GM23338 (cell line): Measurements from ENCODE around the gene SOSTDC1. TPM values are rescaled to one million over a fixed set of nuclear protein-coding genes. Genes with fewer than 3 reads are reported as not detected.
"Not testable (repeated sequence)": the region's sequence is repeated elsewhere in the genome, so short reads cannot be mapped to it uniquely, and the experiment has no call there.

Source experiments
- ATAC-seq: fragments of 200-7000 bp; cut with Tn5 transposase; 3 replicates; pipeline ENCODE4 v1.9.1; 2020
- DNase-seq: peaks from one replicate; pipeline ENCODE4 v3.0.0-alpha.2; 2015; ENCODE audit warnings: low spot score
- H2AFZ ChIP-seq: fragments of 200-600 bp; sonication (generic); 2 replicates; pipeline ENCODE4 v1.8.0; 2016; ENCODE audit warnings: antibody characterized with exemption, mild to moderate bottlenecking, moderate library complexity
- H3F3A ChIP-seq: fragments of 200-600 bp; sonication (generic); replicated peaks from 2 replicates; pipeline ENCODE4 v1.8.0; 2017; ENCODE audit warnings: antibody characterized with exemption, mixed run types, low read depth
- H3K27ac ChIP-seq: fragments of 200-600 bp; sonication (generic); 2 replicates; pipeline ENCODE4 v1.6.1; 2016; ENCODE audit warnings: low read depth
- H3K27me3 ChIP-seq: fragments of 200-600 bp; sonication (generic); 2 replicates; pipeline ENCODE4 v1.8.0; 2016; ENCODE audit warnings: mild to moderate bottlenecking, mixed run types, moderate library complexity; ENCODE audit not compliant: insufficient read depth
- H3K36me3 ChIP-seq: fragments of 200-600 bp; sonication (generic); 2 replicates; pipeline ENCODE4 v1.8.0; 2016; ENCODE audit warnings: mild to moderate bottlenecking; ENCODE audit not compliant: insufficient read depth
- H3K4me1 ChIP-seq: fragments of 200-600 bp; sonication (generic); 2 replicates; pipeline ENCODE4 v1.8.0; 2016; ENCODE audit warnings: mild to moderate bottlenecking, moderate library complexity; ENCODE audit not compliant: insufficient read depth
- H3K4me2 ChIP-seq: fragments of 200-600 bp; sonication (generic); 2 replicates; pipeline ENCODE4 v1.7.1; 2017; ENCODE audit warnings: mixed run types
- H3K4me3 ChIP-seq: fragments of 200-600 bp; sonication (generic); 2 replicates; pipeline ENCODE4 v1.6.1; 2016; ENCODE audit warnings: mixed run types
- H3K79me2 ChIP-seq: fragments of 200-600 bp; sonication (generic); replicated peaks from 2 replicates; pipeline ENCODE4 v1.8.0; 2017; ENCODE audit warnings: mild to moderate bottlenecking; ENCODE audit not compliant: insufficient read depth
- H3K9me2 ChIP-seq: fragments of 200-600 bp; sonication (generic); 2 replicates; pipeline ENCODE4 v1.8.0; 2017; ENCODE audit not compliant: insufficient read depth
- H4K20me1 ChIP-seq: fragments of 200-600 bp; sonication (generic); replicated peaks from 2 replicates; pipeline ENCODE4 v1.8.0; 2017; ENCODE audit warnings: mild to moderate bottlenecking; ENCODE audit not compliant: insufficient read depth
- H3K27ac Mint-ChIP-seq: 2 replicates; pipeline ENCODE4 v1.8.0; 2020; ENCODE audit warnings: inconsistent platforms, mild to moderate bottlenecking, moderate library complexity, mixed read lengths
- H3K27me3 Mint-ChIP-seq: 3 replicates; pipeline ENCODE4 v1.8.0; 2022; ENCODE audit warnings: low read depth, mild to moderate bottlenecking, moderate library complexity, mixed read lengths, inconsistent platforms; ENCODE audit not compliant: insufficient read depth, poor library complexity
- H3K36me3 Mint-ChIP-seq: 3 replicates; pipeline ENCODE4 v1.8.0; 2021; ENCODE audit warnings: low read depth, mild to moderate bottlenecking, inconsistent platforms, moderate library complexity, mixed read lengths
- H3K4me1 Mint-ChIP-seq: 3 replicates; pipeline ENCODE4 v1.8.0; 2020; ENCODE audit warnings: mild to moderate bottlenecking, inconsistent platforms, mixed read lengths
- H3K4me3 Mint-ChIP-seq: 3 replicates; pipeline ENCODE4 v1.8.0; 2021; ENCODE audit warnings: moderate library complexity, mild to moderate bottlenecking, inconsistent platforms, mixed read lengths
- H3K9me3 Mint-ChIP-seq: 3 replicates; pipeline ENCODE4 v1.8.0; 2020; ENCODE audit warnings: moderate library complexity, mild to moderate bottlenecking, inconsistent platforms, mixed read lengths
- EZH2 ChIP-seq: fragments of 200-600 bp; sonication (generic); IDR thresholded peaks from one replicate; pipeline ENCODE4 v1.8.0; 2017; ENCODE audit warnings: antibody characterized with exemption, mild to moderate bottlenecking, low read depth; ENCODE audit not compliant: unreplicated experiment
- EZH2phosphoT487 ChIP-seq: fragments of 200-600 bp; sonication (generic); IDR thresholded peaks from one replicate; pipeline ENCODE4 v1.8.1; 2018; ENCODE audit warnings: antibody characterized with exemption; ENCODE audit not compliant: unreplicated experiment
- JUNB ChIP-seq: IDR thresholded peaks from one replicate; pipeline ENCODE4 v1.6.1; 2016; ENCODE audit warnings: antibody characterized with exemption; ENCODE audit not compliant: unreplicated experiment
- NANOG ChIP-seq: IDR thresholded peaks from 2 replicates; pipeline ENCODE4 v1.6.1; 2016; ENCODE audit warnings: antibody characterized with exemption, borderline replicate concordance
- POLR2AphosphoS5 ChIP-seq: IDR thresholded peaks from 2 replicates; pipeline ENCODE4 v1.6.1; 2016; ENCODE audit warnings: antibody characterized with exemption, low read depth
- STAT1 ChIP-seq: IDR thresholded peaks from one replicate; pipeline ENCODE4 v1.6.1; 2016; ENCODE audit warnings: antibody characterized with exemption; ENCODE audit not compliant: unreplicated experiment
- ZNF114 ChIP-seq: fragments of 250-450 bp; sonication (Bioruptor Pico); IDR thresholded peaks from 2 replicates; pipeline ENCODE4 v1.5.0; 2020; ENCODE audit warnings: mild to moderate bottlenecking, moderate library complexity
- ZNF331 ChIP-seq: fragments of 250-450 bp; sonication (Bioruptor Pico); IDR thresholded peaks from 2 replicates; pipeline ENCODE4 v1.5.0; 2020; ENCODE audit warnings: low read depth, mild to moderate bottlenecking, moderate library complexity
- polyA plus RNA-seq: library from polyadenylated mRNA; unstranded; fragments of >200 nt; fragmentation: Nextera tagmentation; extraction: Ambion mirVana; gene quantifications from 2 replicates; pipeline ENCODE4 v1.2.1, GENCODE V29; 2016
- total RNA-seq: library from RNA; depleted of rRNA; stranded (reverse); fragments of >200 nt; shearing (Covaris generic); gene quantifications from 2 replicates; pipeline ENCODE4 v1.2.3, GENCODE V29; 2014
- TF ChIP-seq, protein P1 (sequence below), 2 experiments: fragments of 200-600 bp in 1 of 2; sonication (generic) in 1 of 2; conservative IDR thresholded peaks; 2 replicates each; pipeline versions ENCODE4 v1.5.1 to v1.6.1; 2016 to 2017; ENCODE audit warnings: antibody characterized with exemption in 2 of 2, low read depth in 2 of 2, mild to moderate bottlenecking in 2 of 2, moderate library complexity in 1 of 2
- TF ChIP-seq, protein P2 (sequence below): IDR thresholded peaks from 2 replicates; pipeline ENCODE4 v1.6.1; 2016; ENCODE audit warnings: antibody characterized with exemption

The SOSTDC1 gene
- total and polyA plus RNA-seq, 2 experiments from 2014 or later = 0.76 to 1.0 TPM

DNA sequence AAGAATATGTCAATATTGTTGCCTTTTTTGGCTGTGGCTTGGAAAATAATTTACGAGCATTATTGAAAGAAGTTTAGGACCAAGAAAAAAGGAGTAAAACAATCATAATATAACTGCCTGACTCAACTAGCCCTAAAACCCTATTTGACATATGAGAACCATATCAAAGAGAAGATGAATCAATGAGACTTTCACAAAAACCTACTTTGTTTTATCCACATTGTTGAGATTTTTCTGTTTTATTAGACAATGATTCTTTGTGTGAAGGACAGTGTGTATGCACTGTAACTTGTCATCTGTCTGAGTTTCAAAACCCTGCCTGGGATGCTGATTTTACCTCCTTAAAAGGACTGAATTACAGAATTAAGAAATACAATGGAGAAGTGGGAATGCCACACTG is 19.0 kb downstream of the SOSTDC1 start (continued):
- TF ChIP-seq EZH2phosphoT487 (no peak), POLR2AphosphoS5 (no peak), STAT1 (no peak), JUNB (no peak), EZH2 (no peak)

DNA sequence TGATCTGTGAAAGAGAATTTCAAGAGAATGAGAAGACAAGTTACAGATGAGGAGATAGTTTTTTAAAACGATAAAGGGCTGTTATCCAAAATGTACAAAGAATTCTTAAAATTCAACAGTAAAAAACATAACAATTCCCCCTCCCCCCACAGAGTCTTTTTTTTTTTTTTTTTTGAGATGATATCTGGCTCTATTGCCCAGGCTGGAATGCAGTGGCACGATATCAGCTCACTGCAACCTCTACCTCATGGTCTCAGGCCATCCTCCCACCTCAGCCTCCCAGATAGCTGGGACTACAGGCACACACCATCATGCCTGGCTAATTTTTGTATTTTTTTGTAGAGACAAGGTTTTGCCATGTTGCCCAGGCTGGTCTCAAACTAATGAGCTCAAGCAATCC is 21.7 kb downstream of the SOSTDC1 start:
- not testable (repeated sequence) for H3K9me3 Mint-ChIP-seq, H2AFZ ChIP-seq, ATAC-seq, H3K4me3 Mint-ChIP-seq, H3K4me1 ChIP-seq, H3K36me3 Mint-ChIP-seq, H3K9me2 ChIP-seq, H3K4me3 ChIP-seq, H3K27me3 Mint-ChIP-seq, H3K4me1 Mint-ChIP-seq, H3K4me2 ChIP-seq, H3K27me3 ChIP-seq, H4K20me1 ChIP-seq, H3K79me2 ChIP-seq, H3K27ac Mint-ChIP-seq, DNase-seq, H3F3A ChIP-seq, H3K36me3 ChIP-seq, H3K27ac ChIP-seq

DNA sequence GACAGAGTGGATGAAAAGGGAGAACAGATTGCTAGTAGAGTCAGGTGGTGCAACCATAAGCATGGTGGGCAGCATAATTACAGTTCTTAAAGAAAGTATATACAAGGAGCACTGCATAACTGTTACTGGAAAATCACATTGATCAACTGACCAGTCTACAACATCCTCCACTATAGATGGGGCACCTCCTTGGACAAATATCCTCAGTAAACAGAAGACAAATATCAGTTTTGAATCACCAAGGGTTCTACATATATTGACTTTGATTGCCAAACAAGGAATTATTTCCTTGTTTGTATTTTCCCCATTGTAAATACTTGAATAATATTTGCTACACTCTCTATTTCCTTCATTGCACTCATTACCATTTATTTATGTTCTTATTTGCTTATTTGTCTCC is 26.6 kb downstream of the SOSTDC1 start:
- Histone ChIP-seq H2AFZ (no peak overlapping the region), H3K36me3 (no peaks in the 10 kb centered on the region), H3K9me2 (no peaks in the 10 kb centered on the region), H3K27ac (no peak overlapping the region), H3F3A (no peaks in the 10 kb centered on the region), H3K27me3 (no peaks in the 10 kb centered on the region), H3K4me2 (no peak overlapping the region), H3K79me2 (no peaks in the 10 kb centered on the region), H4K20me1 (no peaks in the 10 kb centered on the region), H3K4me1 (no peaks in the 10 kb centered on the region), H3K4me3 (no peak overlapping the region)
- Mint-ChIP-seq H3K27me3 (no peaks in the 10 kb centered on the region), H3K9me3 (no peaks in the 10 kb centered on the region), H3K36me3 (no peaks in the 10 kb centered on the region), H3K27ac (no peak overlapping the region), H3K4me3 (no peak overlapping the region), H3K4me1 (no peaks in the 10 kb centered on the region)
- no peak for DNase-seq
- no peak for TF ChIP-seq ZNF114 (CRISPR knock-in tag)
- no peak for TF ChIP-seq STAT1
- ATAC-seq = no peak

DNA sequence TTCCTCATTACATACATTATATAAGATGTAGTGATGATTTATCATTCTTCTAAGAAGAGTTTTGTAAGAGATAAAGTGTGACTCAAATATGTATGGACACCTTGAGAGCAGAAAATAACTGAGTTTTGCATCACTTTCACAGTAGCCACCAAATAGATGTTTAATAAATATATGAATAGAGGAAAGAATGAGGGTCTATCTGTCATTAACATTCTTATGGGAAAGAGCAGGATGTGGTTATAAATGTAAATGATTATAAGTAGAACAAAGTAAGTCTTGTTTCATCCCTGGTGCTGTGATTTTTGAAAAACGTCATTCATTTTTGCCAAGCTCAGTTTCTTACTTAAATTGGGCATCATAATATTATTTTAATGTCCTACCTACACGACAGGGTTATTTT is 29.2 kb downstream of the SOSTDC1 start:
- Histone ChIP-seq H3K27me3 (no peaks in the 10 kb centered on the region), H3K4me1 (no peaks in the 10 kb centered on the region), H3K4me2 (no peak overlapping the region), H3K79me2 (no peaks in the 10 kb centered on the region), H3K4me3 (no peak overlapping the region), H3K27ac (no peak overlapping the region), H4K20me1 (no peaks in the 10 kb centered on the region), H3K36me3 (no peaks in the 10 kb centered on the region), H3F3A (no peaks in the 10 kb centered on the region), H3K9me2 (no peaks in the 10 kb centered on the region), H2AFZ (no peak overlapping the region)
- DNase-seq = no peak
- H3K36me3 Mint-ChIP-seq = no peaks in the 10 kb centered on the region
- H3K27me3 Mint-ChIP-seq = no peaks in the 10 kb centered on the region
- no peak overlapping the region for H3K27ac Mint-ChIP-seq
- no peaks in the 10 kb centered on the region for H3K4me1 Mint-ChIP-seq
- H3K9me3 Mint-ChIP-seq = no peaks in the 10 kb centered on the region
- no peak overlapping the region for H3K4me3 Mint-ChIP-seq
- ATAC-seq = no peak
- no peak for TF ChIP-seq POLR2AphosphoS5
- TF ChIP-seq EZH2phosphoT487 = no peak
- TF ChIP-seq, protein P1, sequence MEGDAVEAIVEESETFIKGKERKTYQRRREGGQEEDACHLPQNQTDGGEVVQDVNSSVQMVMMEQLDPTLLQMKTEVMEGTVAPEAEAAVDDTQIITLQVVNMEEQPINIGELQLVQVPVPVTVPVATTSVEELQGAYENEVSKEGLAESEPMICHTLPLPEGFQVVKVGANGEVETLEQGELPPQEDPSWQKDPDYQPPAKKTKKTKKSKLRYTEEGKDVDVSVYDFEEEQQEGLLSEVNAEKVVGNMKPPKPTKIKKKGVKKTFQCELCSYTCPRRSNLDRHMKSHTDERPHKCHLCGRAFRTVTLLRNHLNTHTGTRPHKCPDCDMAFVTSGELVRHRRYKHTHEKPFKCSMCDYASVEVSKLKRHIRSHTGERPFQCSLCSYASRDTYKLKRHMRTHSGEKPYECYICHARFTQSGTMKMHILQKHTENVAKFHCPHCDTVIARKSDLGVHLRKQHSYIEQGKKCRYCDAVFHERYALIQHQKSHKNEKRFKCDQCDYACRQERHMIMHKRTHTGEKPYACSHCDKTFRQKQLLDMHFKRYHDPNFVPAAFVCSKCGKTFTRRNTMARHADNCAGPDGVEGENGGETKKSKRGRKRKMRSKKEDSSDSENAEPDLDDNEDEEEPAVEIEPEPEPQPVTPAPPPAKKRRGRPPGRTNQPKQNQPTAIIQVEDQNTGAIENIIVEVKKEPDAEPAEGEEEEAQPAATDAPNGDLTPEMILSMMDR (conservative IDR thresholded peaks at IDR 0.05; ENCODE audit: low read depth in 2 of 2) = no peak
- no peak for TF ChIP-seq STAT1
- TF ChIP-seq JUNB = no peak
- TF ChIP-seq, protein P2, sequence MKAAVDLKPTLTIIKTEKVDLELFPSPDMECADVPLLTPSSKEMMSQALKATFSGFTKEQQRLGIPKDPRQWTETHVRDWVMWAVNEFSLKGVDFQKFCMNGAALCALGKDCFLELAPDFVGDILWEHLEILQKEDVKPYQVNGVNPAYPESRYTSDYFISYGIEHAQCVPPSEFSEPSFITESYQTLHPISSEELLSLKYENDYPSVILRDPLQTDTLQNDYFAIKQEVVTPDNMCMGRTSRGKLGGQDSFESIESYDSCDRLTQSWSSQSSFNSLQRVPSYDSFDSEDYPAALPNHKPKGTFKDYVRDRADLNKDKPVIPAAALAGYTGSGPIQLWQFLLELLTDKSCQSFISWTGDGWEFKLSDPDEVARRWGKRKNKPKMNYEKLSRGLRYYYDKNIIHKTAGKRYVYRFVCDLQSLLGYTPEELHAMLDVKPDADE = no peak
- no peak for TF ChIP-seq NANOG
- TF ChIP-seq ZNF331 (CRISPR knock-in tag) = no peak
- no peak for TF ChIP-seq EZH2
- no peak for TF ChIP-seq ZNF114 (CRISPR knock-in tag)
